ENCODE results near the gene PPP1R37. TPM values are rescaled to one million over a fixed set of nuclear protein-coding genes. Genes with fewer than 3 reads are reported as not detected.

PPP1R37 gene
- total RNA-seq, 1 experiment from 2014 or later = 19.4 TPM

GRCh38 chr19:45178262-45179071, 85.5 kb downstream of the PPP1R37 start, which contains the start of gene BLOC1S3:
Gene BLOC1S3 (plus strand): TSS chr19:45178784. CDS start chr19:45179297, 513 bp downstream.
- peak; percentile 100 for DNase-seq
- Histone ChIP-seq H3K4me1 (no peaks in the 10 kb centered on the region), H3K27me3 (no peaks in the 10 kb centered on the region), H3K4me3 (peak within 1 kb of the TSS; percentile 77), H3K36me3 (no peaks in the 10 kb centered on the region), H3K9me3 (replicated peaks) (no peaks in the 10 kb centered on the region), H3K27ac (peak within 1 kb of the TSS; percentile 37)

DNA sequence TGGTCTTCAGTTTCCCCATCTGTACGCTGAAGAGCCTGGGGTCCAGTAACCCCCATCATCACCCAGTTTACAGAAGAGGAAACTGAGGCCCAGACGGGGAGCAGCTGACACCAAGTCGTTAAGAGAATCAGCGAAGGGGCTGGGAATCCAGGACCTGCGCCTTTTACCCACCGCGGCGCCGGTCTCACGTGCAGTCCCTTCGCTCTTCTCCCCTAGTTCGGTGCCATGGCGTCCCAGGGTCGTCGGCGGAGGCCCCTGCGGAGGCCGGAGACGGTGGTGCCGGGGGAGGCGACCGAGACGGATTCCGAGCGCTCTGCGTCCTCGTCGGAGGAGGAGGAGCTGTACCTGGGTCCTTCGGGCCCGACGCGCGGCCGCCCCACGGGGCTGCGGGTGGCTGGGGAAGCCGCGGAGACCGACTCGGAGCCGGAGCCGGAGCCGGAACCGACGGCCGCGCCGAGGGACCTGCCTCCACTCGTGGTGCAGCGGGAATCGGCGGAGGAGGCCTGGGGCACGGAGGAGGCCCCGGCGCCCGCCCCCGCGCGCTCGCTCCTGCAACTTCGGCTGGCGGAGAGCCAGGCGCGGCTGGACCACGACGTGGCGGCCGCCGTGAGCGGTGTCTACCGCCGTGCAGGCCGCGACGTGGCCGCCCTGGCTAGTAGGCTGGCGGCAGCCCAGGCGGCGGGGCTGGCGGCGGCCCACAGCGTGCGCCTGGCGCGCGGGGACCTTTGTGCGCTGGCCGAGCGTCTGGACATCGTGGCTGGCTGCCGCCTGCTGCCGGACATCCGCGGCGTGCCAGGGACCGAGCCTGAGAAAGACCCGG, 86.3 kb downstream of the PPP1R37 start:
- Histone ChIP-seq H3K27me3 (no peaks in the 10 kb centered on the region), H3K4me3 (peak overlapping the region; percentile 77), H3K27ac (peak overlapping the region; percentile 12), H3K36me3 (no peaks in the 10 kb centered on the region), H3K4me1 (no peaks in the 10 kb centered on the region), H3K9me3 (replicated peaks) (no peaks in the 10 kb centered on the region)
- no peak for DNase-seq

DNA sequence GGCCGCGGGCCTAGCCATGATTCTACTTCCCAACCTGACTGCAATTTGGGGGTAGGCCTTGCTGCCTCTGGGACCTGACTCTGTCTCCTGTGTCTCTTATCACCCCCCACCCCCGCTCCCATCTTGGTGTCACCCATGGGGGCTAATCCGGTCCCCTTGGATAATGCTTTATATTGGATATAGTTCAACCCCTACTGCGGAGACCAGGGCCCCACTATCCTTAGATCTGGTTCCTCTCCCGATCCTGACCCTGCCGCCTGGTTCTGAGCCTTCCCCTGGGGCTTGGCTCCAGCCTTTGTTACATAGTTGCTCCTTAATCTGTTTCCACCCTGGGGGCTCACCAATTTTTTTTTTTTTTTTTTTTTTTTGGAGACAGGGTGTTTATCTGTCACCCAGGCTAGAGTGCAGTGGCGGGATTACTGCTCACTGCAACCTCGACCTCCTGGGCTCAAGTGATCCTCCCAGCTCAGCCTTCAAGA, 87.0 kb downstream of the PPP1R37 start:
- Histone ChIP-seq H3K36me3 (no peaks in the 10 kb centered on the region), H3K27me3 (no peaks in the 10 kb centered on the region), H3K4me1 (no peaks in the 10 kb centered on the region), H3K4me3 (no peak overlapping the region), H3K27ac (no peak overlapping the region), H3K9me3 (replicated peaks) (no peaks in the 10 kb centered on the region)
- DNase-seq = no peak

GRCh38 chr19:45180936-45181335, 88.0 kb downstream of the PPP1R37 start:
- DNase-seq = no peak
- H3K36me3 ChIP-seq = no peaks in the 10 kb centered on the region
- H3K9me3 ChIP-seq (replicated peaks) = no peaks in the 10 kb centered on the region
- no peaks in the 10 kb centered on the region for H3K27me3 ChIP-seq
- H3K27ac ChIP-seq = no peak overlapping the region
- no peak overlapping the region for H3K4me3 ChIP-seq
- H3K4me1 ChIP-seq = no peaks in the 10 kb centered on the region

- no peak overlapping the region for H3K4me3 ChIP-seq
- H3K4me1 ChIP-seq = no peaks in the 10 kb centered on the region
- no peak overlapping the region for H3K27ac ChIP-seq
- no peaks in the 10 kb centered on the region for H3K36me3 ChIP-seq
- no peaks in the 10 kb centered on the region for H3K27me3 ChIP-seq
- DNase-seq = no peak
- H3K9me3 ChIP-seq (replicated peaks) = no peaks in the 10 kb centered on the region
Observed at GRCh38 chr19:45182758-45183157, 89.8 kb downstream of the PPP1R37 start.

- Histone ChIP-seq H3K4me1 (no peaks in the 10 kb centered on the region), H3K9me3 (replicated peaks) (no peaks in the 10 kb centered on the region), H3K4me3 (no peak overlapping the region), H3K36me3 (no peaks in the 10 kb centered on the region), H3K27me3 (no peaks in the 10 kb centered on the region), H3K27ac (no peak overlapping the region)
- no peak for DNase-seq
Observed at GRCh38 chr19:45184115-45184514, 91.1 kb downstream of the PPP1R37 start.

GRCh38 chr19:45186509-45187334, 93.7 kb downstream of the PPP1R37 start:
- Histone ChIP-seq H3K4me1 (no peaks in the 10 kb centered on the region), H3K27ac (no peak overlapping the region), H3K9me3 (replicated peaks) (no peaks in the 10 kb centered on the region), H3K36me3 (no peaks in the 10 kb centered on the region), H3K27me3 (no peaks in the 10 kb centered on the region), H3K4me3 (no peak overlapping the region)
- DNase-seq = no peak

DNA sequence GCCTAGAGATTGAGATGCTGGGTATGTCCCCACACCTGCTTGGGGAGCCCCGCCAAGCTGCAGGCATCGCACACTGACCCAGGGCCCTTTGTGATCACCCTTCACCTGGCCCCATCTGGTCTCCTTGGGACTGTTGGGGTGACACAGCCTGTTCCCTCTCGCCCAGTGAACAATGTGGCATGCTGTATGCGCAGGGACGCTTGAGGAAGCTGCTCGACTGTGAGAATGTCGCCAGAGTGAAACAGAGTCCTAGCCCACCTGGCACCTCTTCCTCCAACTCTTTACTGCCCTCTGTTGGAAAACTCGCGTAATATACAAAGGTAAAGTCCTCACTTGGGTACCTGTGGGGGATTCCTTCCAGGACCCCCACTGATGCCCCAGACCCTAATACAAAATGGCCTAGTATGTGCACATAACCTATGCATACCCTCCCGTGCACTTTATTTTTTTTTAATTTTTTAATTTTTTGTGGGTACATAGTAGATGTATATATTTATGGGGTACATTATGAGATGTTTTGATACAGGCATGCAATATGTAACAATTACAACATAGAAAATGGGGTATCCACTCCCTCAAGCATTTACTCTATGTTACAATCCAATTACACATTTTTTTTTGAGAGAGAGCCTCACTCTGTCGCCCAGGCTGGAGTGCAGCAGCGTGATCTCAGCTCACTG, 94.6 kb downstream of the PPP1R37 start:
- no peaks in the 10 kb centered on the region for H3K9me3 ChIP-seq (replicated peaks)
- H3K4me3 ChIP-seq = no peak overlapping the region
- H3K27me3 ChIP-seq = no peaks in the 10 kb centered on the region
- no peaks in the 10 kb centered on the region for H3K36me3 ChIP-seq
- peak in 1 of 2 experiments; percentile 61 for DNase-seq
- no peaks in the 10 kb centered on the region for H3K4me1 ChIP-seq
- no peak overlapping the region for H3K27ac ChIP-seq

DNA sequence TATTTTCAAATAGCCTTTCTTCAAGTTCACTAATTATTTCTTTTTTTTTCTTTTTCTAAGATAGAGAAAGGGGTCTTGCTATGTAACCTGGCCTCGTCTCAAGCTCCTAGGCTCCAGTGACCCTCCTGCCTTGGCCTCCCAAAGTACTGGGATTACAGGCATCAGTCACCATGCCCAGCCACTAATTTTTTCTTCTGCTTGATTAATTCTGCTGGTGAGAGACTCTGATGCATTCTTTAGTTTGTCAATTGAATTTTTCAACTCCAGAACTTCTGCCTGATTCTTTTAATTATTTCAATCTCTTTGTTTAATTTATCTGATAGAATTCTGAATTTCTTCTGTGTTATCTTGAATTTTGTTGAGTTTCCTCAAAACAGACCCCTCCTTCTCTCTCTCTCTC, 97.0 kb downstream of the PPP1R37 start:
- Histone ChIP-seq H3K4me1 (no peaks in the 10 kb centered on the region), H3K36me3 (no peaks in the 10 kb centered on the region), H3K27ac (no peak overlapping the region), H3K9me3 (replicated peaks) (no peaks in the 10 kb centered on the region), H3K4me3 (no peak overlapping the region), H3K27me3 (no peaks in the 10 kb centered on the region)
- no peak for DNase-seq

- Histone ChIP-seq H3K27me3 (no peaks in the 10 kb centered on the region), H3K36me3 (no peaks in the 10 kb centered on the region), H3K27ac (no peak overlapping the region), H3K9me3 (replicated peaks) (no peaks in the 10 kb centered on the region), H3K4me3 (no peak overlapping the region), H3K4me1 (no peaks in the 10 kb centered on the region)
- no peak for DNase-seq
Observed at GRCh38 chr19:45191375-45191774, 98.4 kb downstream of the PPP1R37 start.

DNA sequence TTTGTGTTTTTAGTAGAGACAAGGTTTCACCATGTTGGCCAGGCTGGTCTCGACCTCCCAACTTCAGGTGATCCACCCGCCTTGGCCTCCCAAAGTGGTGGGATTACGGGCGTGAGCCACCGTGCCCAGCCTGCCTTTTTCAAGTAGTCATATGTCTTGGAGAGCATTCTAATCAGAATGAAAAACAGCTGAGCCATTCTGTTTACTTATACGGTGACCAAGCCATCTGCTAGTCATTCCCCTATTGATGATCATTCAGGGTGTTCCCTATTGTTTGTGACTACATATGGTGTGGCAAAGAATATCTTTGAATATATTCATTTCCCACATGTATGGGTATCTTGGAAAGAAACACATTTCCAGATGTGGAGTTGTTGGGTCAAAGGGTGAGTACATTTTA, 102.8 kb downstream of the PPP1R37 start:
- no peak for DNase-seq
- peaks cover 2% of the 10 kb centered on the region; the same call in 1 of the 2 replicates for H3K27me3 ChIP-seq
- H3K9me3 ChIP-seq (replicated peaks) = no peaks in the 10 kb centered on the region
- no peak overlapping the region for H3K4me3 ChIP-seq
- no peak overlapping the region for H3K27ac ChIP-seq
- H3K36me3 ChIP-seq = no peaks in the 10 kb centered on the region
- no peaks in the 10 kb centered on the region for H3K4me1 ChIP-seq

Data from SJCRH30 (cell line).